H9 (cell line): ENCODE measurements around the gene ACAP3. TPM values are rescaled to one million over a fixed set of nuclear protein-coding genes. Genes with fewer than 3 reads are reported as not detected.

ENCODE experiments used
- DNase-seq: peaks from one replicate; pipeline ENCODE4 v3.0.0-alpha.2; 2017
- H2AFZ ChIP-seq: one replicate; pipeline ENCODE4 v1.6.1; 2013; ENCODE audit warnings: mild to moderate bottlenecking, low read length, control low read depth, moderate library complexity
- H2AK5ac ChIP-seq: 2 replicates; pipeline ENCODE4 v1.6.1; 2013; ENCODE audit warnings: low read length, control low read depth, mixed read lengths; ENCODE audit not compliant: insufficient read length
- H2BK120ac ChIP-seq: one replicate; pipeline ENCODE4 v1.6.1; 2013; ENCODE audit warnings: low read depth, mild to moderate bottlenecking, low read length, control low read depth, inconsistent platforms; ENCODE audit not compliant: poor library complexity, severe bottlenecking
- H2BK12ac ChIP-seq: 2 replicates; pipeline ENCODE4 v1.6.1; 2013; ENCODE audit warnings: low read length, control low read depth, mixed read lengths, low read depth; ENCODE audit not compliant: insufficient read length
- H2BK15ac ChIP-seq: 2 replicates; pipeline ENCODE4 v1.6.1; 2013; ENCODE audit warnings: low read depth, low read length, control low read depth
- H2BK20ac ChIP-seq: one replicate; pipeline ENCODE4 v1.6.1; 2013; ENCODE audit warnings: low read depth, mild to moderate bottlenecking, low read length, control low read depth, inconsistent platforms; ENCODE audit not compliant: poor library complexity, severe bottlenecking
- H2BK5ac ChIP-seq: 2 replicates; pipeline ENCODE4 v1.6.1; 2013; ENCODE audit warnings: low read length, control low read depth, mixed read lengths; ENCODE audit not compliant: insufficient read length
- H3K14ac ChIP-seq: 2 replicates; pipeline ENCODE4 v1.6.1; 2013; ENCODE audit warnings: low read length, control low read depth; ENCODE audit not compliant: insufficient read depth
- H3K18ac ChIP-seq: 2 replicates; pipeline ENCODE4 v1.6.1; 2013; ENCODE audit warnings: low read depth, mild to moderate bottlenecking, mixed read lengths, low read length, control low read depth; ENCODE audit not compliant: insufficient read length
- H3K23ac ChIP-seq: 2 replicates; pipeline ENCODE4 v1.6.1; 2013; ENCODE audit warnings: low read length, control low read depth, mixed read lengths, low read depth; ENCODE audit not compliant: insufficient read length
- H3K23me2 ChIP-seq: 2 replicates; pipeline ENCODE4 v1.6.1; 2013; ENCODE audit warnings: low read depth, mild to moderate bottlenecking, mixed read lengths, low read length, control low read depth; ENCODE audit not compliant: insufficient read length, poor library complexity, severe bottlenecking
- H3K27ac ChIP-seq: 2 replicates; pipeline ENCODE4 v1.5.1; 2013; ENCODE audit warnings: low read length, control low read depth, mixed read lengths, low read depth; ENCODE audit not compliant: insufficient read length
- H3K27me3 ChIP-seq: 2 replicates; pipeline ENCODE4 v1.6.1; 2013; ENCODE audit warnings: low read length, control low read depth, inconsistent platforms; ENCODE audit not compliant: insufficient read depth
- H3K4ac ChIP-seq: 2 replicates; pipeline ENCODE4 v1.6.1; 2013; ENCODE audit warnings: low read depth, mild to moderate bottlenecking, control low read depth, inconsistent platforms, low read length, moderate library complexity
- H3K4me1 ChIP-seq: 2 replicates; pipeline ENCODE4 v1.6.1; 2013; ENCODE audit warnings: low read length, control low read depth, inconsistent platforms; ENCODE audit not compliant: insufficient read depth
- H3K4me2 ChIP-seq: 2 replicates; pipeline ENCODE4 v1.6.1; 2013; ENCODE audit warnings: low read length, control low read depth, mixed read lengths; ENCODE audit not compliant: insufficient read length, insufficient read depth
- H3K56ac ChIP-seq: 2 replicates; pipeline ENCODE4 v1.6.1; 2013; ENCODE audit warnings: low read depth, mild to moderate bottlenecking, mixed read lengths, low read length, control low read depth; ENCODE audit not compliant: insufficient read length
- H3K79me1 ChIP-seq: 2 replicates; pipeline ENCODE4 v1.6.1; 2013; ENCODE audit warnings: low read depth, mild to moderate bottlenecking, moderate library complexity, low read length, control low read depth, inconsistent platforms; ENCODE audit not compliant: insufficient read depth, poor library complexity, severe bottlenecking
- H3K79me2 ChIP-seq: 2 replicates; pipeline ENCODE4 v1.6.1; 2013; ENCODE audit warnings: low read length, control low read depth, inconsistent platforms; ENCODE audit not compliant: insufficient read depth
- H3K9ac ChIP-seq: 2 replicates; pipeline ENCODE4 v1.6.1; 2013; ENCODE audit warnings: low read length, control low read depth, mixed read lengths; ENCODE audit not compliant: insufficient read length; ENCODE audit errors: extremely low read depth
- H3K9me3 ChIP-seq: one replicate; pipeline ENCODE4 v1.6.1; 2013; ENCODE audit warnings: low read depth, low read length, inconsistent platforms; ENCODE audit not compliant: control insufficient read depth
- H3T11ph ChIP-seq: one replicate; pipeline ENCODE4 v1.6.1; 2013; ENCODE audit warnings: mild to moderate bottlenecking, low read length, control low read depth, inconsistent platforms
- H4K20me1 ChIP-seq: one replicate; pipeline ENCODE4 v1.6.1; 2013; ENCODE audit not compliant: control insufficient read depth, insufficient read length, insufficient read depth
- H4K5ac ChIP-seq: 2 replicates; pipeline ENCODE4 v1.6.1; 2013; ENCODE audit warnings: low read depth, mild to moderate bottlenecking, mixed read lengths, low read length, control low read depth; ENCODE audit not compliant: insufficient read length
- H4K8ac ChIP-seq: replicated peaks from 2 replicates; pipeline ENCODE4 v1.6.1; 2013; ENCODE audit warnings: low read length, control low read depth, mixed read lengths, low read depth; ENCODE audit not compliant: insufficient read length
- H4K91ac ChIP-seq: 2 replicates; pipeline ENCODE4 v1.6.1; 2013; ENCODE audit warnings: low read depth, mild to moderate bottlenecking, moderate library complexity, mixed read lengths, low read length, control low read depth; ENCODE audit not compliant: insufficient read length
- H3K27ac Mint-ChIP-seq, 3 experiments: 2 replicates in 2 of 3; 3 replicates in 1 of 3; pipeline ENCODE4 v1.8.0; 2020 to 2021; ENCODE audit warnings: mixed read lengths in 3 of 3, mild to moderate bottlenecking in 1 of 3, moderate library complexity in 1 of 3
- H3K27me3 Mint-ChIP-seq: 2 replicates; pipeline ENCODE4 v1.8.0; 2021; ENCODE audit warnings: low read depth, mild to moderate bottlenecking, moderate library complexity, mixed read lengths
- H3K36me3 Mint-ChIP-seq, 3 experiments: 2 replicates in 2 of 3; 3 replicates in 1 of 3; pipeline ENCODE4 v1.8.0; 2020 to 2021; ENCODE audit warnings: low read depth in 3 of 3, mixed read lengths in 3 of 3; ENCODE audit not compliant: insufficient read depth in 1 of 3
- H3K4me1 Mint-ChIP-seq, 2 experiments: 2 replicates each; pipeline ENCODE4 v1.8.0; 2020; ENCODE audit warnings: mixed read lengths in 2 of 2
- H3K4me3 Mint-ChIP-seq, 2 experiments: 2 replicates in 1 of 2; 3 replicates in 1 of 2; pipeline ENCODE4 v1.8.0; 2020 to 2021; ENCODE audit warnings: mild to moderate bottlenecking in 2 of 2, mixed read lengths in 2 of 2, moderate library complexity in 1 of 2
- H3K9me3 Mint-ChIP-seq, 2 experiments: 2 replicates in 1 of 2; 3 replicates in 1 of 2; pipeline ENCODE4 v1.8.0; 2020; ENCODE audit warnings: mild to moderate bottlenecking in 2 of 2, mixed read lengths in 2 of 2, moderate library complexity in 1 of 2
- WGBS: extraction: QIAGEN DNeasy Blood & Tissue Kit; methylation state at CpG from one replicate; pipeline ENCODE4 v1.1.7; 2013; ENCODE audit warnings: missing lambda C conversion rate, low lambda C conversion rate, mixed read lengths; ENCODE audit not compliant: insufficient read length; ENCODE audit errors: extremely low coverage; 5-methylcytosine and 5-hydroxymethylcytosine counted together
- total RNA-seq: library from RNA; stranded (reverse); gene quantifications from 2 replicates; pipeline ENCODE4 v1.2.1, GENCODE V29; 2021
- TF ChIP-seq, protein P1 (sequence below): fragments of 200-600 bp; sonication (generic); conservative IDR thresholded peaks from 3 replicates; pipeline ENCODE4 v1.8.0; 2021; ENCODE audit warnings: antibody characterized with exemption, mild to moderate bottlenecking

Gene ACAP3
- total RNA-seq, 1 experiment from 2014 or later, result 41.4 TPM

DNA sequence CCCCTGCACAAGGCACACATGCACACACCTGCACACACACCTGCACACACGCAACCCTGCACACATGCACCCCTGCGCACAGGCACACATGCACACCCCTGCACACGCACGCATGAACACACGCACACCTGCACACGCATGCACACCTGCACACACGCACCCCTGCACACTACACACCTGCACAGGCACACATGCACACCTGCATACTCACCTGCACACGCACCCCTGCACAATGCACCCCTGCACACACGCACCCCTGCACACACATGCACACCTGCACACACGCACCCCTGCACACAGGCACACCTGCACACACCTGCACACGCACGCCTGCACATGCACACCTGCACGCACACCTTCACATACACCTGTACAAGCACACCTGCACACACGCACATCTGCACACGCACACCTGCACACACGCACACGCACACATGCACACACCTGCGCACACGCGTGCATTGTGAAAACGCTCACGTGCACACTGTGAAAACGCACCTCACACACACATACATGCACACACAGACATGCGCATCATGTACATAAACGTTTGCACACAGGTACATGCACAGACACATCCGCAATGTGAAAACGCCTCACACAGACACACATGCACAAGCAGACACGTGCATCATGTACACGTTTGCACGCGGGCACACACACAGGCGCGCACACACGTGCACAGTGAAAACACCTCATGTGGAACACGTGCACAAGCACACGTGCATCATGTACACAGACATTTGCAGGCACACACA lies 33.2 kb upstream of the ACAP3 start:
- Histone ChIP-seq H4K5ac (no peak overlapping the region), H2BK5ac (no peak overlapping the region), H3K4me2 (no peak overlapping the region), H3K14ac (no peak overlapping the region), H2BK120ac (no peak overlapping the region), H3T11ph (no peak overlapping the region), H3K18ac (no peak overlapping the region), H3K4me1 (no peaks in the 10 kb centered on the region), H2AFZ (no peak overlapping the region), H3K56ac (no peak overlapping the region), H3K27me3 (no peaks in the 10 kb centered on the region), H3K27ac (no peak overlapping the region), H3K4ac (no peak overlapping the region), H3K79me1 (peaks cover 2% of the 10 kb centered on the region), H2AK5ac (no peak overlapping the region), H2BK12ac (no peak overlapping the region), H3K79me2 (no peaks in the 10 kb centered on the region; the same call in 1 of the 2 replicates), H3K23me2 (no peaks in the 10 kb centered on the region), H2BK15ac (no peak overlapping the region), H3K9me3 (no peaks in the 10 kb centered on the region), H4K8ac (no peak overlapping the region), H4K20me1 (no peaks in the 10 kb centered on the region), H3K9ac (no peak overlapping the region), H3K23ac (no peak overlapping the region), H4K91ac (no peak overlapping the region), H2BK20ac (no peak overlapping the region)
- WGBS, result no CpG with 5 or more reads among the region's 36 CpGs
- no peaks in the 10 kb centered on the region for H3K4me1 Mint-ChIP-seq
- H3K27me3 Mint-ChIP-seq, result no peaks in the 10 kb centered on the region
- H3K4me3 Mint-ChIP-seq, result peak overlapping the region in 1 of 2 experiments; percentile 65; a peak in 2 of 5 replicates
- peaks cover 21 to 36% (median 31%) of the 10 kb centered on the region in 3 experiments for H3K36me3 Mint-ChIP-seq
- peaks cover 0 to 8% of the 10 kb centered on the region in 2 experiments; a peak in 3 of 5 replicates for H3K9me3 Mint-ChIP-seq
- DNase-seq, result no peak
- TF ChIP-seq, protein P1, sequence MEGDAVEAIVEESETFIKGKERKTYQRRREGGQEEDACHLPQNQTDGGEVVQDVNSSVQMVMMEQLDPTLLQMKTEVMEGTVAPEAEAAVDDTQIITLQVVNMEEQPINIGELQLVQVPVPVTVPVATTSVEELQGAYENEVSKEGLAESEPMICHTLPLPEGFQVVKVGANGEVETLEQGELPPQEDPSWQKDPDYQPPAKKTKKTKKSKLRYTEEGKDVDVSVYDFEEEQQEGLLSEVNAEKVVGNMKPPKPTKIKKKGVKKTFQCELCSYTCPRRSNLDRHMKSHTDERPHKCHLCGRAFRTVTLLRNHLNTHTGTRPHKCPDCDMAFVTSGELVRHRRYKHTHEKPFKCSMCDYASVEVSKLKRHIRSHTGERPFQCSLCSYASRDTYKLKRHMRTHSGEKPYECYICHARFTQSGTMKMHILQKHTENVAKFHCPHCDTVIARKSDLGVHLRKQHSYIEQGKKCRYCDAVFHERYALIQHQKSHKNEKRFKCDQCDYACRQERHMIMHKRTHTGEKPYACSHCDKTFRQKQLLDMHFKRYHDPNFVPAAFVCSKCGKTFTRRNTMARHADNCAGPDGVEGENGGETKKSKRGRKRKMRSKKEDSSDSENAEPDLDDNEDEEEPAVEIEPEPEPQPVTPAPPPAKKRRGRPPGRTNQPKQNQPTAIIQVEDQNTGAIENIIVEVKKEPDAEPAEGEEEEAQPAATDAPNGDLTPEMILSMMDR, result no peak
- H3K27ac Mint-ChIP-seq, result peak overlapping the region in 1 of 3 experiments; percentile 65; a peak in 1 of 7 replicates
